Body of pancreas (tissue), 4 donors: ENCODE results near the gene KLK7.

Experiments used
- CTCF ChIP-seq, 7 experiments: fragments of 450-650 bp in 4 of 7; fragments of 200-600 bp in 3 of 7; sonication (generic) in 3 of 7; IDR thresholded peaks; one replicate each; pipeline ENCODE4 v1.5.1; 2016 to 2019; ENCODE audit warnings: antibody characterized with exemption in 7 of 7
- POLR2A ChIP-seq, 3 donors: fragments of 450-650 bp; IDR thresholded peaks; one replicate each; pipeline ENCODE4 v1.6.1; 2016; ENCODE audit warnings: antibody characterized with exemption in 3 of 3, mild to moderate bottlenecking in 2 of 3

- TF ChIP-seq CTCF (IDR thresholded peaks at IDR 0.05) (no peak), POLR2A (IDR thresholded peaks at IDR 0.05) (no peak)
Measured at GRCh38 chr19:50994129-50994528, 10.4 kb upstream of the KLK7 start.
